Astrocyte (in vitro differentiated cells and primary cell): ENCODE measurements around the gene SMARCB1.

Experiments used
- EZH2 ChIP-seq: IDR thresholded peaks from 2 replicates; pipeline ENCODE4 v1.6.1; 2012; ENCODE audit warnings: mild to moderate bottlenecking, low read length, inconsistent platforms; ENCODE audit not compliant: insufficient read depth
- TF ChIP-seq, protein P1 (sequence below): IDR thresholded peaks from 2 replicates; pipeline ENCODE4 v1.5.1; 2011; ENCODE audit warnings: low read depth, mild to moderate bottlenecking, inconsistent platforms, low read length, moderate library complexity; ENCODE audit not compliant: insufficient read depth

DNA sequence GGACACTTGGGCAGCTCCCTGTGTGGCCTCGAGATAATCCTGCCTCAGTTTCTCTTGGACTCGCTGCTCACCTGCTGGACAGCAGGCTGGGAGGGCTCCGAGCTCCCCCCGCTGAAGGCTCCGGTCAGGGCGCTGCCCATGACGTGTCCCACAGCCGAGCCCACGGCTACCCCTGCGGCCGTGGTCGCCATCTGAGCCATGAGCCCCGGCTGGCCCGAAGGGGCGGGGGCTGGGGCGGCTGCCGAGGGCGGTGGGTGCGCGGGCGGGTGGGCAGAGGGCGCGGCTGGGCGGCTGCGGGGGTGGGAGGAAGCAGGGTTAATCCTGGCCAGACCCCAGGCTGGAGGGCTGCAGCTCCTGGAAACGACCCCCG lies 19.5 kb upstream of the SMARCB1 start:
- TF ChIP-seq, protein P1, sequence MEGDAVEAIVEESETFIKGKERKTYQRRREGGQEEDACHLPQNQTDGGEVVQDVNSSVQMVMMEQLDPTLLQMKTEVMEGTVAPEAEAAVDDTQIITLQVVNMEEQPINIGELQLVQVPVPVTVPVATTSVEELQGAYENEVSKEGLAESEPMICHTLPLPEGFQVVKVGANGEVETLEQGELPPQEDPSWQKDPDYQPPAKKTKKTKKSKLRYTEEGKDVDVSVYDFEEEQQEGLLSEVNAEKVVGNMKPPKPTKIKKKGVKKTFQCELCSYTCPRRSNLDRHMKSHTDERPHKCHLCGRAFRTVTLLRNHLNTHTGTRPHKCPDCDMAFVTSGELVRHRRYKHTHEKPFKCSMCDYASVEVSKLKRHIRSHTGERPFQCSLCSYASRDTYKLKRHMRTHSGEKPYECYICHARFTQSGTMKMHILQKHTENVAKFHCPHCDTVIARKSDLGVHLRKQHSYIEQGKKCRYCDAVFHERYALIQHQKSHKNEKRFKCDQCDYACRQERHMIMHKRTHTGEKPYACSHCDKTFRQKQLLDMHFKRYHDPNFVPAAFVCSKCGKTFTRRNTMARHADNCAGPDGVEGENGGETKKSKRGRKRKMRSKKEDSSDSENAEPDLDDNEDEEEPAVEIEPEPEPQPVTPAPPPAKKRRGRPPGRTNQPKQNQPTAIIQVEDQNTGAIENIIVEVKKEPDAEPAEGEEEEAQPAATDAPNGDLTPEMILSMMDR: no peak
- no peak for TF ChIP-seq EZH2
